GM11168 (cell line): ENCODE data around the gene ARPP19.
"Not testable (repeated sequence)": the region's sequence is repeated elsewhere in the genome, so short reads cannot be mapped to it uniquely, and the experiment has no call there.

Experiments used
- in situ Hi-C: fragments of 300-500 bp; cut with MboI; formaldehyde crosslinking; loops from one replicate; pipeline ENCODE4 v1.12.0; 2022; ENCODE audit warnings: low sequenced_read_pairs; ENCODE audit not compliant: unreplicated experiment

ARPP19 gene, protein sequence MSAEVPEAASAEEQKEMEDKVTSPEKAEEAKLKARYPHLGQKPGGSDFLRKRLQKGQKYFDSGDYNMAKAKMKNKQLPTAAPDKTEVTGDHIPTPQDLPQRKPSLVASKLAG

DNA sequence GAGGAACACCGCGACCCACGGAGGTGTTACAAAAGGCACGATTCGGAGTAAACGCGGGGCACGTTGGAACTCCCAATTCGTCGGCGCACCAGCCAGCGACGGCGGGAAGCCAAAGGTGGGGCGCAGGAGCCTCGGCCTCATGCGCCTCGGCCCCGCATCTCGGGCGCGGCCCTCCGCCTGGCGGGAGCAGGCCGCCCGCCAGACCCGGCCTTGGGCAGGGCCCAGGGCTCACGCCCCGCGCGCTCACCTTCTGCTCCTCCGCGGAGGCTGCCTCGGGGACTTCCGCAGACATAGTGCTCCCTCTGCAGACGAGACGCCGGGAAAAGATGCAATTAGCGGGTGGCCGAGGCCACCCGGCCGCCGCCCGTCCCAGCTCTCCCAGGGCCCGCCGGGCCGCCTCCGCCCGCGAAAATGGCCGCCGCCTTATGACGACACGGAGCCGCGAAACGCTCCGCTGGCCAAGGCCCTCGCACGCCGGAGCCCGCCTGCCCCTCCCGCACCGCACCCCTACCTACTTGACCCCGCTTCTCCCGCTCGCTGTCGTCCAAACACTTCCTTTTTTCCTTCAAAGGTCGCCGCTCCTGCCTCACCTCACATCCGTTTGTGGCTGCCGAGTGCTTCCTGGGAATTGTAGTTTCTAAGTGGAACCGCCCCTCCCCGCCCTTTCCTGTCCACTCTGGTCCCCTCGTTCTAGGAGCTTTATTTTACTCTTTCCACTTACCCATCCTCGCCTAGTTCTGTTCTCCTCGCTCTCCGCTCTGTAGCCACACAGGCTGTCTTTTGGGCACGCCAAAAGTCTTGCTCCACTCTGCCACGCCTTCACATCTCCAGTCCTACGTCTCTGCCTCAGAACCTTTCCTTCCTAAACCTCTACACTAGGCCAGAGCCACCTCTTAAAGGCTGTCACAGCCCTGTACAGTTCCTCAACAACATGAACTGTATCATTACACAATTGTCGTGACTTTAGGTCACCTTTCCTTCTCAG, at the start of gene ARPP19:
ARPP19 (minus strand) TSS at position 430 of the 985 bp plus-strand sequence; CDS start at position 292, 138 bp downstream.
- in situ Hi-C loops = no loop called here

DNA sequence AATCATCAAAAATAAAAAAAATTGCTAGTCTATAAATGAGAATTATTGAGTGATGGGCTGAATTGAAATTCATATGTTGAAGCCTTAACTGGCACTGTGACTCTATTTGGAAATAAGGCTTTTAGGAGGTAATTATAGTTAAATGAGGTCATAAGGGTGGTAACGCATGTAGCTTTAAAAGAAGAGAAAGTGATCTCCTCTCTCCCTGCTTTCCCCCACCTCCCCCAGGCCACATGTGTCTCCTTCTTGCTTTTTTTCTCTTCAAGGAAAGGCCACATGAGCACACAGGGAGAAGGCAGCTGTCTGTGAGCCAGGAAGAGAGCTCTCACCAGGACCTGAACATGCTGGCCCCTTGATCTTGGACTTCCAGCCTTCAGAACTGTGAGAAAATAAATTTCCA, 48.2 kb upstream of the ARPP19 start:
- in situ Hi-C loops = no loop called here

DNA sequence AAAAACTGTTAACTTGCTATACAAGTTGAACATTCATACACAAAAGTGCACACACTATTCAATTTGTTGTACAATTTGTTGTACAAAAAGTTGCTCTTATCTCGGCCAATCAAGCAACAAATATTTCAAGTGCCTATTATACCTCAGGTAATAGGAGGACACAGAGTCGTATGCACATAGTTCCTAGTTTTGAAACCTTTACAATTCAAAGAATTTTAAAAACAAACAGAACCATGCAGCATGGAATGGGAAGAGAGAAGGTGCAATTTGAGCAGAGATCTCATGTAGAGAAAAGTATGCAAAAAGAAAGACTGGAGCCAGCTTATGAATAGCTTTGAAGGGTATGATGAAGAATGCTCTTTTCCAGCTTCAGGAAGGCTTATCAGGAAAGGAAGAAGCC, 46.5 kb upstream of the ARPP19 start:
- in situ Hi-C loops = no loop called here

DNA sequence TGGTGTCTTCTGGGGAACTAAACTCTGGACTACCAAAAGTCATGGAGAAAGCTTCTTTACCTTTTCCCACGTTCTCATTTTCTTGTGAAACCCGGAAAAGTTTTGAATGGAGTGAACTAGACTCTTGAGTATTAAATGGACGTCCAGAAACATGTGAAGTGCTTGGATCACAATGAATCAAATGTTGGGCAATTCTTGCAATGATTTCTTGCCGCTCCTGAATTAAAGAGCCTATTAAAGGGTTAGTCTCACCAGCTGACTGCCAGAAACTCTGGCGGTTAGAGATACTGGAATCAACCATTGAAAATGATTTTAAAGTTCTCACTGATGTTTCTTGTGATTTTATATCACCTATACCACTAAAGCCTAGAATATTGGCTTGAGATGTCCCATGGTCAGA, 40.8 kb upstream of the ARPP19 start:
- in situ Hi-C loops = no loop called here

DNA sequence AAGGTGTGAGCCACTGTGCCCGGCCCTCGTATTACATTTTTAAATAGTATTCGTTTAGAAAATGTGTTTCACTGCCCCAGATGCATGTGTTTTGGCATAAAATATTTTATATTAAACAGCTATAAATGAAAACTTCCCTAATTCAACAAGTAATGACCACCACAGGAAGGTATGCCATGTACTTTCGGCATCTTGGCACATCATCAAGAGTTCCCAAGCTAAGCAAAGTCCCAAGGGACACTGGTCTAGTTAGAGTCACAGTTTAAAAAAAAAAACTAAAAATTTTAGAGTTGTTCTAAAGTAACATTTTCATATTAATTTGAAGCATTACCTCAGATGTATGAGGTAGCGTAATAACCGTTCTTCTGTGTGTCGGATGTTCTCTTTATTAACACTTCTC, 15.6 kb upstream of the ARPP19 start:
- in situ Hi-C loops = loop anchor here (10.0 kb wide), 1 partner anchor 150 kb away; no protein-coding TSS in a partner anchor

DNA sequence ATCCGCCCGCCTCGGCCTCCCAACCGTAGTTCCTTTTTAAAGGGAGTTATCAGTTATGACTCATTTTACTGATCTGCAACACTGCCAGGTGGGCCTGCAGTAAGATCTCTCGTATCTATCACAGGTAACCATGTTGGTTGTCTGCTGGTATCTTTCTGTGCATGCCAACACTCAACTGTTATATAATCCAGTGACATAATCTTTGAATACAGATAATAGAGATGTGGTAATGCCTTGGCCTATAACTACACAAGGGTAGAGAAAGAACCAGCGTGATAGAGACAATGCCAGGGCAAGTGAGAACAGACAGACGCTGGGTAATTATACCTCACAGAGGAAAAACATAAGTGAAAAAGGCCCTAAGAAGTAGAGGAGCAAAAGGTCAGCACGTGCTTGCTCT, 11.0 kb upstream of the ARPP19 start:
- in situ Hi-C loops = loop anchor here (10.0 kb wide), 2 partner anchors 155 to 325 kb away; no protein-coding TSS in a partner anchor

DNA sequence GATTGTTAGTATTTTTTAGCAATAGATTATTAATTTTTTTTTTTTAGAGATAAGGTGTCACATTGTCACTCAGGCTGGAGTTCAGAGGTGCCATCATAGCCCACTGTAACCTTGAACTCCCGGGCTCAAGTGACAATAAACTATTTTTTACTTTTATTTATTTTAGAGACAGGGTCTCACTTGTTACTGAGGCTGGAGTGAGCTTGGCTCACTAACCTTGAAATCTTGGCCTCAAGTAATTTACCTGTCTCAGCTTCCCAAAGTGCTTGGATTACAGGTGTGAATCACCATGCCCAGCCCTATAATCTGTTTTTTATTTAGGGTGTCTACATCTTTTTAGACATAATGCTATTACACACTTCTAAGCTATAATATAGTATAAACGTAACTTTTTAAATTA, 7.9 kb upstream of the ARPP19 start:
- in situ Hi-C loops = loop anchor here (10.0 kb wide), 1 partner anchor 322 kb away; no protein-coding TSS in a partner anchor

DNA sequence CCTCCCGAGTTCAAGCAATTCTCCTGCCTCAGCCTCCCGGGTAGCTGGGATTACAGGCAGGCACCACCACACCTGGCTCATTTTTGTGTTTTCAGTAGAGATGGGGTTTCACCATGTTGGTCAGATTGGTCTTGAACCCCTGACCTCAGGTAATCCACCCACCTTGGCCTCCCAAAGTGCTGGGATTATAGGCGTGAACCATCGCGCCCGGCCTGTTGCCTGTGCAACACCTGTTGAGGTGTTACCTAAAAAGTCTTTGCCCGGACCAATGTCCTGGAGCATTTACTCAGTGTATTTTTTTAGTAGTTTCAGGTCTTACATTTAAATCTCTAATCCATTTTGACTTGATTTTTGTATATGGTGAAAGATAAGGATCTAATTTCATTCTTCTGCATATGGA, 6.7 kb upstream of the ARPP19 start:
- in situ Hi-C loops = loop anchor here (10.0 kb wide), 1 partner anchor 321 kb away; no protein-coding TSS in a partner anchor

DNA sequence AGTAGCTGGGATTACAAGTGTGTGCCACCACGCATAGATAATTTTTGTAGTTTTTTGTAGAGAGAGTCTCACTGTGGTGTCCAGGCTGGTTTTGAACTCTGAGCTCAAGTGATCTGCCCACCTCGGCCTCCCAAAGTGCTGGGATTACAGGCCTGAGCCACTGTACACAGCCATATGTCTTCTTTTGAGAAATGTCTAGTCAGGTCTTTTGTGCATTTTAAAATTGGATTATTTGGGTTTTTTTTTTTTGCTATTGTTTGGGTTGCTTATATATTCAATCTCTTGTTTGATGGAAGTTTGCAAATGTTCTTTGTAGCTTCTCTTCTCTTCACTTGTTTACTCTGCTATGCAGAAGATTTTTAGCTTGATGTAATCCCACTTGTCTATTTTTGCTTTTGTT, 6.2 kb upstream of the ARPP19 start:
- in situ Hi-C loops = loop anchor here (10.0 kb wide), 1 partner anchor 320 kb away; no protein-coding TSS in a partner anchor

DNA sequence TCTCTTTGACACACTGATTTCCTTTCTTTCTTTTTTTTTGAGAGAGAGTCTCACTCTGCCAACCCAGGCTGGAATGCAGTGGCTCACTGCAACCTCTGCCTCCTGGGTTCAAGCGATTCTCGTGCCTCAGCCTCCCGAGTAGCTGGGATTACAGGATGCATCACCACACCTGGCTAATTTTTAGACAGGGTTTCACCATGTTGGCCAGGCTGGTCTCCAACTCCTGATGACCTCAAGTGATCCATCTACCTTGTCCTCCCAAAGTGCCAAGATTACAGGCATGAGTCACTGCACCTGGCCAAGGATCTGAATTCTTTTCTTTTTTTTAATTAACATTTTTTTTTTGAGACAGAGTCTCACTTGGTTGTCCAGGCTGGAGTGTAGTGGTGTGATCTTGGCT, 5.8 kb upstream of the ARPP19 start:
- in situ Hi-C loops = loop anchor here (10.0 kb wide), 1 partner anchor 320 kb away; no protein-coding TSS in a partner anchor

DNA sequence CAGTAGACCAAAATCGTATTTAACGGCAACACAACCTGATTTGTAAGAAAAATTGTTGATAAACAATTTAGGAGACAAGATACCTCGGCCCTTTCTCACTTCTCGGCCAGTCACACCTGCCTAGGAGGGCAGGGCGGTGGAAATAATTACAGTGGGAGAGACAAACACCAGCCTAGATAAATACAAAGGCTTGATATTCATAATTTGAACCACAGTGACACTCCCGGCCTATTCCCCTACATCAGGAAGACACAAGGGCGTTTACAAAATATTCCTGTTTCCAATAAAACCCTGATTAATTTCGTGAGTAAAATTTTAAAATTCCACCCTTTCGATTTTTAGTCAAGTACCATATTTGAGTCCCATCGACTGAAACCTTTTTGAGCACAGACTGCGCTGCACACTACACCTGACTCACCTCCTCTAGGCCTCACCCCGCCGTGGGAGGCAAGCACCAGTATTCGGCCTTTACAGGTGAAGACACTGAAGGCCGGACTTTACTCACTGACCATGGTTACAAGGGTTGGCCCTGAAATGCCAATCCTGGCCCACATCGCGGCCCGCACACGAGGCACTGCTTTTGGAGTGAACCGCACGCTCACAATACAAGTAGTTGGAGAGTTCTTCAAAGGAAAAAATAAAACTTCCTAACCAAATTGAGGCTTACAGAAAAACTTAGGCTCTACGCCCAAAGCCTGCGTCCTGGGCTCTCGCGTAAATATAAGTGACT, 794 bp downstream of the ARPP19 start:
- in situ Hi-C loops = no loop called here

DNA sequence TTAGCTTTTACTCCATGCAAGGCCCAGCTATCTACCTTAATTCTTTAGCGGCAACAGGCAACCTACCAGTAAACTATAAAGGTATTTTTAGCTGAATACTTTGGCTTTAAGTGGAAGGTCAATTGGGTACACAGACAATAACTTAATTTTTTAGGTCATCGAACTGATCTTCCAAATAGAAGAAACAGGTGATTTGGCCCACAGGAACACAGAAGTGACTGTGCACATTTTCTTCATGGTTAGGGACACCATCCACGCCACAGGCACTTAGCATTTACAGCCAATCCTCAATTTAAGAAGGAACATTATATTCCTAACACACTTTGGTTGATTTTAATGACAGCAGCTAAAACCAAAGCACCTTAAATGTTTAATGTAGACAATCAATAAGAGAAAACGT, 1.9 kb downstream of the ARPP19 start:
- in situ Hi-C loops = no loop called here

DNA sequence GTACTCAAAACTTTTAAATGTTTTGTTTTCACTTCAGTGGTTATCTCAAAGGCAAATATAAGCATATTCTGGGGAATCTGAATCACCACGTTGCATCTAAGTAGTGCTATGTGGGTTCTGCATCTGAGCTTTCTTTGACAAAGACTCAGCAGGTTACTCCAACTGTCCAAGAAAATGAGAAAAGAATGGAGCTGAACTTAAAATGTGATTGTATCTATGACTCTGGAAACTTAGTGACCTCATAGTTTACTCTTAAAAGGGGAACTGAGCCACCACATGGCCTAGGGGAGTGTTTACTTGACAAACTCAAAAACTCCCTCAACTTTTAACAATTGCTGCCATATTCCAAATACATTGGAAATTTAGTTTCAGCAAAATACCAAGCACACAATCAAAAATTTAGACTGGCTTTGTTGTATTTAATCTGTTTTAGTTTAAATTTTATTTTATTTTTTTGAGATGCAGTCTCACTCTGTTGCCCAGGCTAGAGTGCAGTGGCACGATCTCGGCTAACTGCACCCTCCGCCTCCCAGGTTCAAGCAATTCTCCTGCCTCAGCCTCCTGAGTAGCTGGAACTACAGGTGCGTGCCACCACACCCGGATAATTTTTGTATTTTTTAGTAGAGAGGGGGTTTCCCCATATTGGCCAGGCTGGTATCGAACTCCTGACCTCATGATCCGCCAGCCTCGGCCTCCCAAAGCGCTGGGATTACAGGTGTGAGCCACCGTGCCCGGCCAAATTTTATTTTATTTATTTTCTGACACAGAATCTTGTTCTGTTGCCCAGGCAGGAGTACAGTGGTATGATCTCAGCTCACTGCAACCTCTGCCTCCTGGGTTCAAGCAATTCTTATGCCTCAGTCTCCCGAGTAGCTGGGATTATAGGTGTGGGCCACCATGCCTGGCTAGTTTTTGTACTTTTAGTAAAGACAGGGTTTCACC, 3.1 kb downstream of the ARPP19 start:
- in situ Hi-C loops = not testable (repeated sequence)

DNA sequence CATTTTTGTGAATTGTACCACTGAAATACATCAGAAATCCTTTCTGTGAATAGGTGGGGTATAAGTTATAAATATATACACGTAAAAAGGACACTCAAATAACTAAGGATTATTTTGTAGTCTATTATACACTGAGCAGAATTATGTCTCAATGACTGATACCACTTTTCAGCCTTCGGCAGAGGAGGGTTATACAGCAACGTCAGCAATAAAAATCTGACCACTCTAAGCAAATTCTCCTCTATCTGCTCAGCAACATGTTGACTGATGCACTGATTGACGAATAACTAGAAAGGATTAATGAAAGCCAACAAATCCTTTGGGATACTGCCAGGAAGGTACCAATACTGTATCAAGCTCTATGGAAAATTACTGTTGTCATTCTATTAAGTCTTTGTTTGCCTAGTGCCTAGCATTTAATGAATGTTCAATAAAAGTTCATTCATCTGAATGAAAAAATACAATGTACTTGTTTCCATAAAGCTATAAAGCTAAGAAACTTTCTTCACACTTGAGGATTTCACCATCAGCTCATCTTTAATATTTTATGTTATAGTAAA, 5.2 kb downstream of the ARPP19 start:
- in situ Hi-C loops = no loop called here

DNA sequence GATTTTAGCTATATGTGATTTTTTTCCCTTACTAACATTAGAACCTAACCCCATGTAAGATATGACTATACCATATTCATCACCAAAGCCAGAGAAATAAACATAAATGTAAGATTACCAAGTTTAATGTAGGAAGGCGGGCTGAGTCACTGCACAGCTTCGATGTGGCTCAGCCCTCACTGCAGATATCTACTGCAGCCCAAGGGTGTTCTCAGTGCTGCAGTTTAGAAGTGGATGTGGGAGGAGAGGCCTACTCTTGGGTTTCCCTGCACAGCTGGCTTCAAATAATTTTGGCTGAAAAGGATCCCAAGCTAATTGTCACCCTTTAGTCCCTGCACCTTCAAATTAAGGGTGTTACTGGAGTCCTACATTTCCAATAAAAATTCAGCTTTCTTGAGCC, 9.3 kb downstream of the ARPP19 start:
- in situ Hi-C loops = no loop called here

DNA sequence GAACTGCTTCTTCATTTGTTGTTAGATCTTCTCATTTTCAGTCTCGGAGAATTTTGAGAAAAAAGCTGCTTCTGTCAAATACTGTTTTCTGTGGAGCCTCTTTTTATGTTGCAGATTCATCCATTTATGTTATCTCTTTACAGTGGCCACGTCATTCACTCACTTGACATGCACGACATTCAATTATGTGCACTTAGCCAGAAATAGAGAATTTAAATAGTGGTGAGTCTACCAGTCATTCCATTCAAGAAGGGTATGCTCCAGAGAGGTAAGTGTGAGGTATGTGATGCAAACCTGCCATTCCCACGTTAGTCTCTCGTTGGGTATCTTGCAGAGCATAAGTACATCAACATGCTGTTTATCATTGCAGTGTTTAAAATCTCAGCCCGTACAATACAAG, 9.8 kb downstream of the ARPP19 start:
- in situ Hi-C loops = no loop called here

DNA sequence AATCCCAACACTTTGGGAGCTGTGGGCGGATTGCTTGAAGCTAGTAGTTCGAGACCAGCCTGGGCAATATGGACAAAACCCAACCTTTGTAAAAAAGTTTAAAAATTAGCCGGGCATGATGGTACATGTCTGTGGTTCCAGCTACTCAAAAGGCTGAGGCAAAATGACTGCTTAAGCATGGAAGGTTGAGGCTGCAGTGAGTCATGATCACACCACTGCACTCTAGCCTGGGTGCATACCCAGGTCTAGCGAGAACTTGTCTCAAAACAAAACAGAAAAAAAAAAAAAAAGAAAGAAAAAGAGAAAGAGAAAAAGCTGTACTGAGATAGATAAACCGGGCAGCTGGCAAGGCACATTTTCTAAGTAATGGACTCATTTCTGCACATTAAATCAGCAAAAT, 10.6 kb downstream of the ARPP19 start:
- in situ Hi-C loops = no loop called here

DNA sequence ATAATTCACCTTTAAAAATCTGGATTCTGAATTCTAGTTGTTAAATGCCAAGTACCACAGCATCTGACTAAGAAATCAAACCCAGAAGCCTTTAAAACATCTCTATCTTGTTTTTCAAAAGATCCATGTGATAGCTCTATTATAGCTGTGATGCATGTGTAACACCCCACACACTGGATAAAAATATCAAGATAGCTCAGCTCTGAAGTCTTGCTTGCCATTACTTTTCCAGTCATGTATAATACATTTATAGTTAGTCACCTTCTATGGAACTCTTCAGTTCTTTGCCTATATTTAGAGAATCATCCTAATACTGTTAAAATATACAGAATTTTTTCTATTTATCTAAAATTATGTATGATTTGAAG, 11.6 kb downstream of the ARPP19 start:
- in situ Hi-C loops = no loop called here

DNA sequence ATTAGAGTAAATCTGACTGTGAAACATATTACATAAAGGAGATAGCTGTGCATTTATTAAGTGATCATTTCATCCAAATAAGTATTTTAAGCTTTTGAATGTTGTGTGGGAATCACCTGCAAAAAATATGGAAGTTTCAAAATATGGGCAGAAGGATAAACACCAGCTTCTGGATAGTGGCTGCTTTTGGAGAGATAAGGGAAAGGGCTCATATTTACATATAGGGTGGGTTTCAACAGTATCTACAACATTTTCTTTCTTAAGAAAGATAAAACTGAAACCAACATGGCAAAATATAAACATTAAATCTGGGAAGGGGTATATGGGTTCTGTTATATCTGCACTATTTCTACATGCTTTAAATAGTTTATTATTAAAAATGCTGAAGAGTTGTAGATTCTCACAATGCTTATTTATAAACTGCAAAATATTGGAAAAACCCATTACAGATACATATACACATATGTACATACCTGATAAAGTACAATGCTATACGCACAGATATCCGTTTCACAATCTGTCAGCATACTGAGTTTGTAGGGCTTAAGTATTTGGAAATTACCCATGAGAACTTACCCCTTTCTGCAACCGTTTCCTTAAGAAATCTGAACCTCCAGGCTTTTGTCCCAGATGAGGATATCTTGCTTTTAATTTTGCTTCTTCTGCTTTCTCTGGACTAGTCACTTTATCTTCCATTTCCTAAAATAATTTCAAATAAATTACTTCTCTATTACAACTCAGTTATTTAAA, 12.1 kb downstream of the ARPP19 start:
- in situ Hi-C loops = no loop called here
